BLaER1 treated with 17β-estradiol and CSF1 and Interleukin-3, amounts not matched to agents 10 nM and 100 nM (cell line): ENCODE data around the gene RETREG1.
"Not testable (repeated sequence)": the region's sequence is repeated elsewhere in the genome, so short reads cannot be mapped to it uniquely, and the experiment has no call there.

Source experiments
- H3K27ac ChIP-seq, 11 experiments: shearing (Covaris generic); formaldehyde crosslinking; 2 replicates each; pipeline ENCODE4 v1.8.1; 2022
- H3K27me3 ChIP-seq, 11 experiments: shearing (Covaris generic); formaldehyde crosslinking; 2 replicates each; pipeline ENCODE4 v1.8.1; 2022
- H3K36me3 ChIP-seq, 11 experiments: shearing (Covaris generic); formaldehyde crosslinking; 2 replicates each; pipeline ENCODE4 v1.8.1; 2022
- H3K4me1 ChIP-seq, 10 experiments: shearing (Covaris generic); formaldehyde crosslinking; 2 replicates each; pipeline ENCODE4 v1.8.1; 2022
- H3K4me2 ChIP-seq, 11 experiments: shearing (Covaris generic); formaldehyde crosslinking; 2 replicates each; pipeline ENCODE4 v1.8.1; 2022
- H3K4me3 ChIP-seq, 10 experiments: shearing (Covaris generic); formaldehyde crosslinking; 2 replicates each; pipeline ENCODE4 v1.8.1; 2022
- H3K9ac ChIP-seq, 11 experiments: shearing (Covaris generic); formaldehyde crosslinking; 2 replicates each; pipeline ENCODE4 v1.8.1; 2022
- H3K9me3 ChIP-seq, 11 experiments: shearing (Covaris generic); formaldehyde crosslinking; replicated peaks in 1 of 11; 2 replicates each; pipeline ENCODE4 v1.8.1; 2022
- H4K20me1 ChIP-seq, 11 experiments: shearing (Covaris generic); formaldehyde crosslinking; 2 replicates each; pipeline ENCODE4 v1.8.1; 2022
- Cebpa-rat ChIP-seq, 11 experiments: shearing (Covaris generic); IDR thresholded peaks; 2 replicates each; pipeline ENCODE4 v1.8.1; 2022

The RETREG1 gene

GRCh38 chr5:16456103-16456832, 160.5 kb downstream of the RETREG1 start:
- H4K20me1 ChIP-seq = peaks cover 74 to 100% (median 88%) of the 10 kb centered on the region in 11 experiments
- H3K27me3 ChIP-seq = no peaks in the 10 kb centered on the region
- H3K36me3 ChIP-seq = peaks cover 87 to 100% (median 97%) of the 10 kb centered on the region in 11 experiments
- no peaks in the 10 kb centered on the region for H3K9me3 ChIP-seq
- H3K4me2 ChIP-seq = peak overlapping the region in 9 of 11 experiments; percentile 9 to 95 (median 32); a peak in 13 of 22 replicates
- peak overlapping the region in 6 of 11 experiments; percentile 7 to 81 (median 69); a peak in 12 of 22 replicates for H3K27ac ChIP-seq
- peaks cover 13 to 72% (median 18%) of the 10 kb centered on the region in 10 experiments for H3K4me1 ChIP-seq
- no peak overlapping the region for H3K4me3 ChIP-seq
- no peak for TF ChIP-seq Cebpa-rat (IDR thresholded peaks at IDR 0.05)
- H3K9ac ChIP-seq = peak overlapping the region in 4 of 11 experiments; percentile 9 to 60 (median 52); a peak in 5 of 22 replicates

- Histone ChIP-seq H4K20me1 (peaks cover 68 to 95% (median 83%) of the 10 kb centered on the region in 11 experiments), H3K36me3 (peaks cover 87 to 100% (median 97%) of the 10 kb centered on the region in 11 experiments), H3K4me3 (no peak overlapping the region), H3K27ac (peak overlapping the region in 6 of 11 experiments; percentile 7 to 81 (median 69); a peak in 11 of 22 replicates), H3K27me3 (no peaks in the 10 kb centered on the region), H3K4me1 (peaks cover 8 to 66% (median 13%) of the 10 kb centered on the region in 10 experiments), H3K4me2 (peak overlapping the region in 9 of 11 experiments; percentile 9 to 95 (median 32); a peak in 13 of 22 replicates), H3K9ac (peak overlapping the region in 3 of 11 experiments; percentile 32 to 60 (median 46); a peak in 4 of 22 replicates), H3K9me3 (no peaks in the 10 kb centered on the region)
- TF ChIP-seq Cebpa-rat (IDR thresholded peaks at IDR 0.05) = no peak
Observed at GRCh38 chr5:16455668-16456067, 161.1 kb downstream of the RETREG1 start.

GRCh38 chr5:16454686-16455085, 162.1 kb downstream of the RETREG1 start:
- Histone ChIP-seq H4K20me1 (peaks cover 58 to 95% (median 73%) of the 10 kb centered on the region in 11 experiments; a peak in 21 of 22 replicates), H3K27me3 (no peaks in the 10 kb centered on the region), H3K36me3 (peaks cover 89 to 100% (median 97%) of the 10 kb centered on the region in 11 experiments), H3K4me3 (no peak overlapping the region), H3K27ac (peak overlapping the region in 3 of 11 experiments; percentile 70 to 81 (median 75); a peak in 3 of 22 replicates), H3K9ac (0 out of 22 replicates have a peak overlapping the region, but pooled peaks of 1 of the 11 experiments have one; percentile 19), H3K9me3 (no peaks in the 10 kb centered on the region), H3K4me2 (peak overlapping the region in 2 of 11 experiments; percentile 68 to 95; a peak in 4 of 22 replicates), H3K4me1 (peaks cover 6 to 56% (median 9%) of the 10 kb centered on the region in 10 experiments)
- no peak for TF ChIP-seq Cebpa-rat (IDR thresholded peaks at IDR 0.05)

GRCh38 chr5:16453609-16454008, 163.2 kb downstream of the RETREG1 start:
- peaks cover 93 to 100% (median 97%) of the 10 kb centered on the region in 11 experiments for H3K36me3 ChIP-seq
- H3K4me3 ChIP-seq = no peak overlapping the region
- no peaks in the 10 kb centered on the region for H3K9me3 ChIP-seq
- no peaks in the 10 kb centered on the region for H3K27me3 ChIP-seq
- TF ChIP-seq Cebpa-rat (IDR thresholded peaks at IDR 0.05) = no peak
- no peak overlapping the region for H3K9ac ChIP-seq
- no peak overlapping the region for H3K4me2 ChIP-seq
- H3K4me1 ChIP-seq = peaks cover 6 to 45% (median 9%) of the 10 kb centered on the region in 10 experiments
- no peak overlapping the region for H3K27ac ChIP-seq
- peaks cover 48 to 85% (median 68%) of the 10 kb centered on the region in 11 experiments; a peak in 21 of 22 replicates for H4K20me1 ChIP-seq

- H3K4me3 ChIP-seq = no peak overlapping the region
- H3K9ac ChIP-seq = no peak overlapping the region
- H3K36me3 ChIP-seq = peaks cover 89 to 100% (median 94%) of the 10 kb centered on the region in 11 experiments
- no peaks in the 10 kb centered on the region for H3K27me3 ChIP-seq
- no peak for TF ChIP-seq Cebpa-rat (IDR thresholded peaks at IDR 0.05)
- H3K4me2 ChIP-seq = no peak overlapping the region
- H3K27ac ChIP-seq = no peak overlapping the region
- H4K20me1 ChIP-seq = peaks cover 16 to 50% (median 34%) of the 10 kb centered on the region in 11 experiments; a peak in 21 of 22 replicates
- H3K4me1 ChIP-seq = peaks cover 0 to 10% (median 0%) of the 10 kb centered on the region in 10 experiments; a peak in 6 of 20 replicates
- no peaks in the 10 kb centered on the region for H3K9me3 ChIP-seq
Observed at GRCh38 chr5:16450163-16450562, 166.6 kb downstream of the RETREG1 start.

- no peaks in the 10 kb centered on the region for H3K27me3 ChIP-seq
- no peak overlapping the region for H3K4me2 ChIP-seq
- no peak overlapping the region for H3K4me3 ChIP-seq
- no peak for TF ChIP-seq Cebpa-rat (IDR thresholded peaks at IDR 0.05)
- no peaks in the 10 kb centered on the region for H3K4me1 ChIP-seq
- H3K9me3 ChIP-seq = no peaks in the 10 kb centered on the region
- peaks cover 60 to 76% (median 66%) of the 10 kb centered on the region in 11 experiments for H3K36me3 ChIP-seq
- H3K27ac ChIP-seq = no peak overlapping the region
- no peak overlapping the region for H3K9ac ChIP-seq
- peaks cover 0 to 22% (median 11%) of the 10 kb centered on the region in 11 experiments; a peak in 12 of 22 replicates for H4K20me1 ChIP-seq
Observed at GRCh38 chr5:16446993-16447392, 169.8 kb downstream of the RETREG1 start.

GRCh38 chr5:16437977-16438376, 178.8 kb downstream of the RETREG1 start:
- Histone ChIP-seq H3K4me3 (no peak overlapping the region), H3K9ac (no peak overlapping the region), H3K4me1 (no peaks in the 10 kb centered on the region), H3K4me2 (no peak overlapping the region), H3K27ac (no peak overlapping the region), H3K9me3 (no peaks in the 10 kb centered on the region), H3K36me3 (peaks cover 0 to 3% (median 0%) of the 10 kb centered on the region in 11 experiments; a peak in 2 of 22 replicates), H4K20me1 (no peaks in the 10 kb centered on the region), H3K27me3 (no peaks in the 10 kb centered on the region)
- TF ChIP-seq Cebpa-rat (IDR thresholded peaks at IDR 0.05) = no peak

- not testable (repeated sequence) for H3K4me2 ChIP-seq, H3K36me3 ChIP-seq, H3K9me3 ChIP-seq, H3K4me1 ChIP-seq, H3K4me3 ChIP-seq, H4K20me1 ChIP-seq, H3K27ac ChIP-seq, H3K27me3 ChIP-seq, H3K9ac ChIP-seq
Observed at GRCh38 chr5:16436065-16436682, 180.6 kb downstream of the RETREG1 start.

GRCh38 chr5:16431490-16431889, 185.3 kb downstream of the RETREG1 start:
- Histone ChIP-seq H3K9me3 (no peaks in the 10 kb centered on the region), H3K4me2 (no peak overlapping the region)
- TF ChIP-seq Cebpa-rat (IDR thresholded peaks at IDR 0.05) = no peak

More at GRCh38 chr5:16431490-16431889, 185.3 kb downstream of the RETREG1 start:
- Histone ChIP-seq H3K9ac (no peak overlapping the region), H3K27ac (no peak overlapping the region), H3K4me3 (no peak overlapping the region), H3K4me1 (no peaks in the 10 kb centered on the region), H3K27me3 (no peaks in the 10 kb centered on the region), H3K36me3 (no peaks in the 10 kb centered on the region), H4K20me1 (no peaks in the 10 kb centered on the region; a peak in 1 of 22 replicates)
